Thyroid gland (tissue), 4 donors: Measurements from ENCODE around the gene F3.

Experiments used
- CTCF ChIP-seq, 6 experiments: fragments of 200-600 bp in 3 of 6; fragments of 450-650 bp in 3 of 6; sonication (generic) in 3 of 6; IDR thresholded peaks; one replicate each; pipeline ENCODE4 v1.5.1; 2016 to 2019; ENCODE audit warnings: antibody characterized with exemption in 6 of 6, mild to moderate bottlenecking in 2 of 6, inconsistent platforms in 1 of 6, moderate library complexity in 1 of 6
- POLR2A ChIP-seq, 2 donors: fragments of 450-650 bp; IDR thresholded peaks; one replicate each; pipeline ENCODE4 v1.6.1; 2017; ENCODE audit warnings: antibody characterized with exemption in 2 of 2, mild to moderate bottlenecking in 2 of 2, moderate library complexity in 1 of 2

- TF ChIP-seq POLR2A (IDR thresholded peaks at IDR 0.05) (no peak), CTCF (IDR thresholded peaks at IDR 0.05) (peak in 1 of 6 experiments; percentile 2)
Measured at GRCh38 chr1:94550396-94550795, 8.8 kb upstream of the F3 start.
